HG03135 (cell line): ENCODE measurements around the gene DPYSL3.

Source experiments
- ATAC-seq: cut with Tn5 transposase; IDR thresholded peaks from one replicate; pipeline ENCODE4 v1.9.1; 2021; ENCODE audit warnings: mild to moderate bottlenecking, moderate library complexity; ENCODE audit not compliant: unreplicated experiment

The DPYSL3 gene

DNA sequence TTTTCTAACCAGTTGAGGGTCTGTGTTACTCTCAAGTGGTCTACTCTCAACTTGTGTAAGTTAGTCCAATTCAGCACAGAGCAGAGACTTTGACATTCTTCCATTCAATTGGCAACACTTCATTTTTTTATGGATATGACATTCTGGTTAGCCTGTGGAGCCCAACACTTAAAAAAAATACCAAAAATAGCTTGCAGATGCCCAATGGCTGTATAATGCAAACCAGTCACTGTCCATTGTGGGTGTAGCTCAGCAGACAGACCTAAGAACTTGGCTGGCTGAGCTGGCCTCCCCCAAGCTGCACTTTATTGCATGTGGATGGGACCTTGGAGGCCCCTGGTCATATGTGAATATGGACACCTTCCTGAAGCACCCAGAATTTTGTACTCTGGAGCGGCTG is 103.2 kb downstream of the DPYSL3 start:
- ATAC-seq, result no peak

DNA sequence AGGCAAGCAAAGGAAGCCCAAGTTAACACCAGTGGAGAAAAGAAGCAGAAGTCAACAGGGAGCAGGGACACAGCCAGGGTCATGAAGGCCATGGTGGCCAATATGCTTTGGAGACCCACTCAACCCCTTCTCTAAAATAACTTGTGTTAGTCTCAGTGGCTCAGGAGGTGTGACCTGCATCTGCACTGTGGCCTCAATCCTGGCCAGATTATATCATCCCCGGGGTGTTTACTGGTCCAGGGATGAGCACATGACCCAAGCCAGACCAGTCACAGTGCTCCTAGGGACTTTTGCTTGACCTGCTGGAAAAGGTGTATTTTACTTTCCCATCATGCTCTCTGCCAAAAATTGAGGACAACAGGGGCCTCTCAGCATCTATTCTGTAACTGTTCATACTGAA is 105.2 kb downstream of the DPYSL3 start:
- peak; percentile 24 for ATAC-seq

DNA sequence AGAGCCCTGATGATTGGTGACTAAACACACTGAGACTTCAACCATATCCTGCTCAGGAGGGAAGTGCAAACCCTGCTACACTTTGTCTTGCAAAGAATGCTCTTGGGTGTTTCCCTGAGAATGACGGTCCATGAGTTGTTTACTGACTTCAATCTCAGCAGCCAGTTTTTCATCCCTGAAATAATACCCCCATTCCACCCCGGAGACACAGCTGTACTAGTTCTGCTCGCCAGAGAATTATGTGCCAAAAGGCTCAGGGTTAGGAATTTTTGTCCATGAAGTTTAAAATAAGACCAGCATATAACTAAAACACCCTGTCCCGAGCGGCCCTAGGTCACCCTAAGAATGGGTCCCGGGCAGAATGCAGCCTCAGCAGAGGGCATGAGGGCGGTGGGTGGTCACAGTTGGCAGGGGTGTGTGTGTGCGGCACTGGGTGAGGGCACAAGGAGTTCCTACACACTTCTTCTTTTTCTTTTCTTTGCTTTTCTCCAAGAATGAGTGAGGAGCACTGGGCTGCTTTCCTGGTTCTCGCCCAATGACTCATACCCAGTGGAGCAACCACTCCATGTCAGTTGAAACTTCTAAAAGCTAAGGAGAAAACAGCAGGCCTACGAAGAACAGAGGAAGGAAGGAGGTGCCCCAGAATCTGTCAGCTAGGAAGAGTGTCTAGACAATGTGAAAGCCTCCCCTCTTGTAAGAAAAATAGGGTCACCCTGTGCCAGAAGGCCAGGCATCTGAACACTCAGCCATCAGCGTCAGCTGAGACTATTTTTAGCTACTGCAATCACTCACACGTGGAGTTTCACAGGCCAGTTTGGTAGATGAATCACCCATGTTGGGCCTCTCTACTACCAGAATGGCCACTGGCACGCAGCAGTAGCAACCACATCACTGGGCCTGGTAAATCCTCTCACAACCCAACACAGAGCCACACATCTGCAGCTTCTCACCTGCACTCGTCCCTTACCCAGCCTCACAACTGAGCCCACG is 105.9 kb downstream of the DPYSL3 start:
- ATAC-seq, result peak; percentile 98

DNA sequence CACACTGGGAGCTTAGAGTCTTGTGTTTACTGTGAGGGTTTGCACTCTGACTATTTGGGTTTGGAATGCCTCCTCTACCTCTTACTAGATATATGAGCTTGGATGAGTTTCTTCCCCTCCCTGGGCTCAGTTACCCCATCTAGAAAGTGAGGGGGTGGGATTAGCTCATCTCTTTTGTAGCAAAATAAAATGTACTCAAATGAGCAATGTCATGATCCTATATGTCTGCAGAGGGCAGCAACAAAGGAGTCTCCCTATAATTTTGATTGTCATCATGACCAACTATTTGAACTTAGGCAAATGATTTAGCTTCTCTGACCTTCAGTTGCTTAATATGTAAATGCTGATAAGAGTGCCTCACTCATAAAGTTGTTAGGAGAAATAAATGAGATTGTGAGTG is 109.0 kb downstream of the DPYSL3 start:
- ATAC-seq, result no peak

DNA sequence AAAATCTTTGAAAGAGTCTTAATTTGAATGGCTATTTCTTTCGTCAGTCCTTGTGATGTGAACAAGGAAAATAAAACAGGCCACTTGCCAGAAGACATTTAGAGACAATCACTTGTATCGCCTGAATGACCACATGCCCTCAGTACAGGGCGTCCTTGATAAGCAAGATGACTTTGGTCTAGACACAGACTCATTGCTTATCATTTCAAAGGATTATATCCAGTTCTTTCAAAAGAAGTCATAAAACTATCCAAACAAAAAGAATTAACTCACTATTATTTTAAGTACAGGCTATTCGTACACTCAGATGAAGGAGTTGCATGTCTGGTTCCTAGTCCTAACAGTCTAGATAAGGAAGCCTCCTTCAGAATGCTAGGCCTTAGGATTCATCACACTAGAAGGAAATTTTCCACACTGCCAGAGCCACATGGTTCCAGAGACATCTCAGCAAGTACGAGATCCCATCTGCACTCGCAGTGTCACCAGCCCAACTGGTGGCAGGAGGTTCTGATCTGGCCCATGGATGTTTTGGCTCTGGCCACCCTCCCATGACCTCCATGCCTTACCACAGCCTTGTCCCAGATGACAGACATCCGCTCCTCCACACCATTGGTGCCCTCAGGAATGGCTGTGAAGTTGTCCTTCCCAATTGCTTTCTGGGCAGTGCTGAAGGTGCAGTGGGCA is 109.6 kb downstream of the DPYSL3 start:
- ATAC-seq, result no peak

DNA sequence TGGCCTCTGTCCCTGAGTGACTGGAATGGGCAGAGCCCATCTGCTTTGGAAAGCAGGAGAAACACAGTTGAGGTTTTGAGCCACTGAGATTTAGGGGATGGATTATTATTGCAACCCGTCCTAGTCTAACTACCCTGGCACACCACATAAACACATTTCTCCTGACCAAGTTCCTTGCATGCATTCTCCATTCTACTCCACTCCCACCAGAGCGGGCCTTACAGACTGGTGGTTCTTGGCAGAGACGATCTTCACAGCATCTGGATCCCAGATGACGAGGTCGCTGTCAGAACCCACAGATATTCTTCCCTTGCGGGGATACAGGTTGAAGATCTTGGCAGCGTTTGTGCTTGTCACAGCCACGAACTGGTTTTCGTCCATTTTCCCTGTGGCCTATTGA is 111.0 kb downstream of the DPYSL3 start:
- no peak for ATAC-seq

DNA sequence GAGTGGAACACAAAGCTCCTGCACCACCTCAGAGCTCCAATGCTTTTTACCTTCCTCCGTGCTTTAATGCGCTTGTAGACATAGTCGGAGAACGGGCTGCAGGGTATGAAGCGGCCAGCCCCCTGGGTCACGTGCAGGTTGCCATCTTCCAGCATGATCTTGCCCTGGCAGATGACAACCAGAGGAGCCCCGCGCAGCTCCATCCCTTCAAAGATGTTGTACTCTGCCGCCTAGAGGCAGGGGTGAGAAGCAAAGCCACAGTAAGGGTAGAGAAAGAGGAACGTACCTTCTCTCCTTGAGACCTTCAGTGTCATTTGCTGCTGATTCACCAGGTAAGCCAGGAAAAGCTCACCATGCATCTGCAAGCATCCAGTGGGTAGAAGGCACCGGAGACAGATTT is 112.3 kb downstream of the DPYSL3 start:
- no peak for ATAC-seq

DNA sequence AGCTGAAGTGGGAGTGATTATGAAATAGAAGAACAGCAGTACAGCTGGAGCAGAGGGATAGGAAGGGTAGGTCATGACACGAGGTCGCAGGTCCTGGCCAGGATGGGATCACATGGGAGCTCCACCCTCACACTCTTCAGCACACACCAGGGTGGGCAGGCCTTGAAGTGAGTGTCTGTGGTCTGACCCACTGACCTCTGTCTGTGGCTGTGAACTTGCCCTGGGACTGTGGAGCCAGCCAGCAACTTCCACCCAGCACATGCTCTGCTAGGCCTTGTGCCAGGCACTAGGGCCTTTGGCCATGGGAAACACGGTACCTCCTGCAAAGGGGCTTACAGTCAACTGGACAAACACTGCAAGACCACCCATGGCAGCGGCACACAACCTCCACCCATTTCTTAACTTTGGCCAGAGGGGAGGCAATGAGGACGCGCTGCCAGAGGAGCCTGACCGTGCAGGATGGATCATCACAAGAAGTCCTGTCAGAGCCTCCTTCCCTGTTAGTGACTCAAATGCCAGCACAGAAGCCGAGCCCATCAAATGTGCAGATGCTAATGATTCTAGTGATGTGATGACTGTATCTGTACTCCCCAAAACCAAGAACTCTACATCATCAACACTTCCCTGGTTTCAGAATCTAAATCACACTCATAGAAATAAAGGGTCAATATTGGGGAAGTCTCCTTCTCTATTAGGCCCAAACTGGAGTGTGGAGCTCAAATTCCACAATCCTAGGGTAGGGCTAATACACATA is 113.6 kb downstream of the DPYSL3 start:
- ATAC-seq, result no peak

DNA sequence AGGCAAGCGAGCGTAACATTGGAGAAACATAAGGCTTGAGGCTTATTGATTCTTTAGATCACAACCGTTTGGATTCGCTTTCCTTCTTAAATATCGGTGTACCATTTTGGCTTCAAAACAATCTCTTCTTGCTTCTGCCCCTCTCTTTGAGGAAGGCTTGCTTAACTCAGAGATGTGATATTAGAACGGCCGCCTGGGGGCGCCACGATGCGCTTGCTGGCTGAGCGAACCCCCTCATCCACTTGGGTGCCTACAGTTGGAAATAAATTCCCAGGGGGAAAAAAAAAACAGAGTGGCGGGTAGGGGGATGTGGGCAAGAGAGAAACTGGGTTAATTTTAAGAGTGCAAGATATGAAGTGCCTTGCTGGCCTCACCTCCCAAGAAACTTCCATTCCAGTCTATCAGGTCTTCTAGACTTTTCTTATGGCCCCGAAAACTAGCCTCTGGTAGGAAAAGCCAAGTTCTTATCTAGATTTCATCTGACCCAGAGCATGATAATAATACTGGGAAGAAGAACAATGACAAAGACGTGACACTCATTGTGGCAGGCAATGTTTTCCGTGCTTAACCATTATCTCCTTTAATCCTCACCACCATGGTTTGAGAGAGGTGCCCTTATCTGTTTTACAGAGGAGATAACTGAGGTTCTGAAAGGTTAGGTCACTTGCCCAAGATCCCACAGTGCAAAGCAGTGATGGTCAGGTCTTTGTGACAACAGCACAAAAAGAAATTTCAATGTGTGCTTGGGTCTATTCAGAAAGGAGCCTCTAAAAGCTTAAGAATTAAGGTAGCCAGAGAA is 115.8 kb downstream of the DPYSL3 start:
- no peak for ATAC-seq

DNA sequence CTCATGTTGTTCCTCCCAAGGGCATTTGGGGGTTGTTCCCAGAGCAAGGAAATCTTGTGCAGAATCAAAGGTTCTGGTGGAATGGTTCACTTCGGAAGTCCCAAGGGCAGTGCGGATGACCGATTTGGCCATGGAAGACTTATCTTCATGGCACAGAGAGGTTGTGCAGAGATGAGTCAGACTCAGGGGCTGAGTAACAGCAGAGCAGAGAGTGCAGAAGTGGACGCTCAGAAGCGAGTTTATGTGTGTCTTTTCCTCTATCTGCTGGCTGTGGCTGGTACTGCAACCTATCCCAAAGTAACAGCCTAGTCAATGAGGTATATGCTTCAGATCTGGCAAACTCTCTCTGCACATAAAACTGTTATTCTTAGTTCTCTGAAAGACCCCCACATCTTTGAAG is 118.1 kb downstream of the DPYSL3 start:
- peak; percentile 70 for ATAC-seq

DNA sequence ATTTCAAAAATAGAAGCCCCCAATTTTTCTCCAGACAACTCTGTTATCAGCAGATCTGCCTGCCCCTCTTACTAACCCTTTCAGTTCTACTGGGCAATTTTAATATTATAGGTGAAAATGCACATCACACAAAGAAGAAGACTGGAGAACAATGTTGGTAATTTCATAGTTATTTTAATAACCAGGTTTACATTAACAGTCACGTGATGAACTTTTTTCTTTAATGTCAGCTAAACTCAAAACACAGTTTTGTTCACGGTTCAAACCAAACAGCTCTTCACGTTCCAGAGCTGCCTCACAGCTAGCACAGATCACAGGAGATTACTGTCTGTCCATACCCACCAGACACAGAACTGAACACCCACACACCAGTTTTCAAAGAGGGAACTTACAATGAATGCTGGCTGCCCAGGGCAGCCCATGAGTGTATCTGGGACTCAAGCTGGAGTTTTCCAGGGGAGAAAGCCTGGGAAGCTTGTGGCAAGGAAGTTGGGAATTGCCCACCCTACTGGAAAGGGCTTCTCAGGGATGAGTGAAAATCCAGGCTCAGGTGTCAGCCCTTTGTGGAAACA is 119.1 kb downstream of the DPYSL3 start:
- no peak for ATAC-seq

DNA sequence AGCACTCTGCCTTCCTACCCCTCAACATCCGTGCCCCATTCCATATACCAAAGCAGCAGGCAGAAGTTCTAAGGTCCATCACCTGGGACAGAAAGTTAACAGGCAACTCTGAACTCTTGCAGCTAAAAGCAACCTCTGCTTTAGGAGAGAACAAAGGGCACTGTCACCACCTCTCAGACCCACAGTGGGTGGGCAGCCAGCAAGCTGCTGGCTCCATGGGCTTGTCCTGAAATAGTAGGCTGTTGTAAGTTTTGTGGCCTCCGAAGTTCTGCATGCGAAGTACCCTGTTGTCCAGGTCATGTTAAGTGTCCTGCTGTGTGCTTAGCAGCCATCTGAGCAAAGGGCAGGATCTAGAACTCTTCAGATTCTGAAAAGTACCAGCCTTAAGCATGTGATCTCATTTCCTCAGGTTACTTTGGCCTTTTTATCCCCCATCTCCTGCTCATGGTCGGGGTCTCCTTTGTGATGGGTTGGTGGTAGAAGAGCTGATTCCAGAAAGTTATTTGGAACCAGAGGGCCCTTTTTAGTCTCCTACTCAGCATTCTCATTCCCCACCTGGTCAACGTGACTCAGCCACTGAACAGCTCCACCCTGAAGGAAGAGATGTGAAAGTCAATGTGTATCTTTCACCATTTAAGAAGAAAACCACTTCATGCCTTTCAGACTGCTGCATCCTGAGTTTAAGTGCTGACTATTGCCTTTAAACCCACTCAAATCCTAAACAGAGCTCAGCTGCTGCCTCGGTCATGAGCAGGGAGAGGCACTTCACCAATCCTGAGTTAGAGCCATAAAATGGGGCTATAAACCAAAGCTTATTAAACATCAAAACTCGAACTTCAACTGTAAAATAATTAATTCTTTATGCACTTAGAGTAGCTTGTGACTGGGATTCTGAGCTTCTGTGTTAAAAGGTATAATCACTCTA is 121.4 kb downstream of the DPYSL3 start:
- no peak for ATAC-seq

DNA sequence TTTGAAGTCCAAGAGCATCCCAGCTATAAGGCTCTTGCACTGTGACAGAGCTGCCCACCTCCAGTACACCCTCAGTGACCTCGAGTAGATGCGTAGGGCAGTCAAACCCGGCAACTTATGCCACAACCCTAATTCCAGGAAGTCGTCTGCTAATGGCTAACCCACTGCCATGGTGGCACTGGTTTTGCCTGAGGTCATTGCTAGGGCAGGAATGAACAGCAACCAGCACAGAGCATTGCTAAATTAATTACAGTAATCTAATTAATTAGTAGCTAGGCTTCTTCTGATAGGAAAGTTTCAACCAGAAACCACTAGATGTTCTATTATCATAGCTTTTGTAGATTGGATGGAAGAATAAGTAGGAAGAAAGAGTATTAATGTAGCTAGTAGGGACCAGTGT is 122.8 kb downstream of the DPYSL3 start:
- no peak for ATAC-seq

DNA sequence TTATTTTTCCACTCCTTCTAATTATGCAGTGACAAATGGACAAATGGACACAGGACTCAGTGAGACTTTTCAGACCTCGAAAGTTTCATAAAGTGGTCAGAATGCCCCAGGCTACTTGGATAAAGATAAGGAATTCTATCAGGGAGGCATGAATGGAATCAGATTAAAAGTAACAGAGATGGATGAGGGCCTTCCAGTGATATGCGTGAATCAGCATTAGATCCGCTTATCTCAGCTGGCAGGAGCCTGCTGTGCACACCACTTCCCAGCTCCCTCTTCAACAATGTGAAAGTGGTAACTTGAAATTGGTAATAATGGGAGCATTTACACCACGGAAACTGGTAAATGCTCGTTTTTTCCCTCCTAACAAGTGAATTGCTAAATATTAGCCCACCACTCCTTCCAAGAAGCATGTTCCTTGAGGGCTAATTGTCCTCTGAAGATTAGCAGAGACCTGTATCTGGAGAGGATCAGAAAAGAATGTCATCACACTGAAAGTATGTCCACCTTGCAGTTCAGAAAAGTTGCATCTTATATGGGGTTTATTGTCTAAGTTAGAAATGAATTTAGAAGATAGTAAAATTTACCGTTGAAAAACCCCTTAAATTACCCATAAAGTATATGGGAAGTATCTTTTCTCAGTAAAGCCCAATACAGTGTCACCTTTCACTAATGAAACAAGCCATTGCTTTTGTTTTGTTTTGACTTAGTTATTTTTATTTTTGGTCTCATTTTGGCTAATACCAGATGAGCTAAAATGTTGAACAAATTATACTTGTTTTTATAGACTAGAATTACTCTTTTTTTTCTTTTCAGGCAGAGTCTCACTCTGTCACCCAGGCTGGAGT is 125.3 kb downstream of the DPYSL3 start:
- no peak for ATAC-seq

DNA sequence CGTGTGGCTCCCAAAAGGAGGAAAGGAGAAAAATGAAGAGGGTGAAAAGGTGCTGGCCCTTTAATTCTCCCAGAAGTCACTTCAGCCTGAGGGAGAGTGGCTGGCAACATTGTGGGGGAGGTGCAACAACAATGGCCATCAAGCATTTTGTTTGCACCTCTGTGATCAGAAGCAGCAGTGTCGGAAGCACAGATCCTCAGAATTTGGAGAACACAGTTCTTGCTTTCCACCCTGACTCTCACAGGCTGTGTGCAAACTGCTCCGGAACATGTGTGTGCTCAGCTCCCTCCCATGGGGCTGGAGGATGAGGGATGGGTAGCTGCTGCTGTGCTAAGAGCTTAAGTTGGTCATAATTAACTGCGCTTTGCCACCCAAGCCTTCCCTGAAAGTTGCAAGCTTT is 127.1 kb downstream of the DPYSL3 start:
- no peak for ATAC-seq

DNA sequence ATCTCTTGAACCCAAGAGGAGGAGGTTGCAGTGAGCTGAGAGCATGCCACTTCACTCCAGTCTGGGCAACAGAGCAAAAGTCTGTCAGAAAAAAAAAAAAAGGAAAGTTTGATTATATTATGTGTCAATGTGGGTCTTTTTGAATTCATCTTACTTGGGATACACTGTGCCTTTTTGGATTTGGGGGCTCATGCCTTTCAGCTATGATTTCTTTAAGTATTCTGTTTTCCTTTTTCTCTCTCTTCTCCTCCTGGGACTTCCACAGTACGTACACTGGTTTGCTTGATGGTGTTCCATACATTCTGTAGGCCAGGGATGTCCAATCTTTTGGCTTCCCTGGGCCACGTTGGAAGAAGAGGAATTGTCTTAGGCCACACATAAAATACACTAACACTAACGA is 128.3 kb downstream of the DPYSL3 start:
- ATAC-seq, result no peak

DNA sequence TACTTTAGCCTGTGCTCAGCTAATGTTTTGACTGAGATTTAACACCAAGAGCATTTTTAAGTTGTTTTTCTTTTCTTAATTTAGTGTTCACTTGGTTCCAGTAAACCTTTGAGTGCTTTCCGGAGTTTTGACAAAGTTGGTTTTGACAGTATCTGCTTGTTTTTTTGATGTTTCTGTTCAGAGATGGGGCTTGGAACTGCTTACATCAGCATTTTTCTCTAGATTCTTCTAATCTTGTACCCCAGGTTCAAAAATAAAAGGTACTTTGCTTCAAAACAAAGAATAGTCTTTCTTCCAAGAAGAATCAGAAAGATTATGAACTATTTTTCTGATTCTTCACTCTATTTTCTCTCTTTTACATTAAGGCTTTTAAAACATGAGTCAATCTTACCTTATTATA is 132.2 kb downstream of the DPYSL3 start:
- no peak for ATAC-seq

DNA sequence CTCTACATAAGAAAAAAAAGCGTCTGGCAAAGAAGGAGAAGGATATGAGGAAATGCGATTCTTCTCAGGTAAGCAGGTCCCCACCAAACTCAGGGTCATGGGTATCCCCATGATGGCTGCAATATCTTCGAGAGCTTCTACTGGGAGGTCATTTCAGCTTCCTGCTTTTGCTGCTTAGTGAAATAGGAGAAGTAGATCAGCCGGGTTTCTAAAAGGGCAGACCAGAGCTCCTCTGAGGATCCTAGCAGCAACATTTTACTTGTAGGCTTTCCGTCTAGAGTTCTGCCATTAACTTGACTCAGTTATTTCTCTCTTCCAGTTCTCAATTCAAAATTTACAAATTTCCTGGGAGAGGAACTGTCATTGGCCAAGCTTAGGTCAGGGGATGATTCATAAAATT is 134.7 kb downstream of the DPYSL3 start:
- no peak for ATAC-seq
